ENCODE measurements around the gene ERLEC1. TPM values are rescaled to one million over a fixed set of nuclear protein-coding genes. Genes with fewer than 3 reads are reported as not detected.
"Not testable (repeated sequence)": the region's sequence is repeated elsewhere in the genome, so short reads cannot be mapped to it uniquely, and the experiment has no call there.

ERLEC1 gene
- total and polyA plus RNA-seq, 8 donors: 16.8 to 45.9 (median 33.3) TPM

DNA sequence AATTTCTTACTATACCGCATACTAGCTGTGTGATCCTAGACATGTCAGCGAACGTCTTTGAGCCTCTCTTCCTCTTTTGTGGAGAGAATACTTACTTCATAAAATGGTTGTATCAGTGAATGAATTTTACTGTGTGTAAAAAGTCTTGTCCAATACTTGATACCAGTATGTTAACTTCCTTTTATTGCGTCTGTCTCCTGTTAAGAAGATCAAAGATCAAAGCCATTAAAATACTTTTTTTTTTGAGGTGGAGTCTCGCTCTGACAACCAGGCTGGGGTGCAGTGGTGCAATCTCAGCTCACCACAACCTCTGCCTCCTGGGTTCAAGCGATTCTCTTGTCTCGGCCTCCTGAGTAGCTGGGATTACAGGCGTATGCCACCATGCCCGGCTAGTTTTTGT lies 33.2 kb downstream of the ERLEC1 start:
- intact Hi-C loops (cut with DNase I): no loop called here
- WGBS, 2 donors: 90 to 92% methylated on average over 9 of the region's 9 CpGs
- FAIRE-seq (no peak), DNase-seq (no peak), ATAC-seq (no peak)
- H3K27ac ChIP-seq: no peak overlapping the region
- H3K27me3 ChIP-seq: no peaks in the 10 kb centered on the region
- H3K4me3 ChIP-seq: no peak overlapping the region
- TF ChIP-seq, protein P1, sequence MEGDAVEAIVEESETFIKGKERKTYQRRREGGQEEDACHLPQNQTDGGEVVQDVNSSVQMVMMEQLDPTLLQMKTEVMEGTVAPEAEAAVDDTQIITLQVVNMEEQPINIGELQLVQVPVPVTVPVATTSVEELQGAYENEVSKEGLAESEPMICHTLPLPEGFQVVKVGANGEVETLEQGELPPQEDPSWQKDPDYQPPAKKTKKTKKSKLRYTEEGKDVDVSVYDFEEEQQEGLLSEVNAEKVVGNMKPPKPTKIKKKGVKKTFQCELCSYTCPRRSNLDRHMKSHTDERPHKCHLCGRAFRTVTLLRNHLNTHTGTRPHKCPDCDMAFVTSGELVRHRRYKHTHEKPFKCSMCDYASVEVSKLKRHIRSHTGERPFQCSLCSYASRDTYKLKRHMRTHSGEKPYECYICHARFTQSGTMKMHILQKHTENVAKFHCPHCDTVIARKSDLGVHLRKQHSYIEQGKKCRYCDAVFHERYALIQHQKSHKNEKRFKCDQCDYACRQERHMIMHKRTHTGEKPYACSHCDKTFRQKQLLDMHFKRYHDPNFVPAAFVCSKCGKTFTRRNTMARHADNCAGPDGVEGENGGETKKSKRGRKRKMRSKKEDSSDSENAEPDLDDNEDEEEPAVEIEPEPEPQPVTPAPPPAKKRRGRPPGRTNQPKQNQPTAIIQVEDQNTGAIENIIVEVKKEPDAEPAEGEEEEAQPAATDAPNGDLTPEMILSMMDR (IDR thresholded peaks at IDR 0.05): no peak
- H3K36me3 ChIP-seq: peaks cover 0 to 25% (median 0%) of the 10 kb centered on the region in 3 donors
- H3K9me3 ChIP-seq: no peaks in the 10 kb centered on the region
- no peaks in the 10 kb centered on the region for H3K4me1 ChIP-seq

DNA sequence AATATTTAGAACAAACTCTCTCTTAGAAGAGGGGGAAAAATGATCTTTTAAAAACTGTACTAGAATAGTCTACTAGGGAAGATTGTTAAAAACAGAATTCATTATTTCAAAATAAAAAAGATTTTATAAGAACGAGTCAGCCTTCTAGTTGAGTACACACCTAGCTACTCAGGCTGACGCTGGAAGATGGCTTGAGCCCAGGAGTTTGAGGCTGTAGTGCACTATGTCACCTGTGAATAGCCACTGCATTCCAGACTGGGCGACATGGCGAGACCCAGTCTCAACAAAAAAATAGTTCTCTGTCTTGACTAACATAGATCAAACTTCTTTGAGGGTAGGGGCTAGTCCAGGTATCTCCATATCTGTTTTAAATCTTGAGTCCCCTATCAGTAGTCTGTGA lies 33.9 kb downstream of the ERLEC1 start:
- FAIRE-seq: no peak
- Histone ChIP-seq H3K4me1 (no peaks in the 10 kb centered on the region), H3K27me3 (no peaks in the 10 kb centered on the region), H3K36me3 (peaks cover 0 to 18% (median 0%) of the 10 kb centered on the region in 3 donors), H3K27ac (no peak overlapping the region), H3K4me3 (no peak overlapping the region), H3K9me3 (no peaks in the 10 kb centered on the region)
- TF ChIP-seq, protein P1 (IDR thresholded peaks at IDR 0.05): no peak
- no peak for ATAC-seq
- 93 to 97% methylated on average over 4 of the region's 4 CpGs for WGBS, 2 donors
- DNase-seq: no peak
- intact Hi-C loops (cut with DNase I): no loop called here

- no peak for DNase-seq
- Histone ChIP-seq H3K36me3 (peaks cover 0 to 12% (median 0%) of the 10 kb centered on the region in 3 donors), H3K4me1 (no peaks in the 10 kb centered on the region), H3K27me3 (no peaks in the 10 kb centered on the region), H3K27ac (no peak overlapping the region), H3K4me3 (no peak overlapping the region), H3K9me3 (no peaks in the 10 kb centered on the region)
- TF ChIP-seq, protein P1 (IDR thresholded peaks at IDR 0.05): no peak
- no peak for ATAC-seq
- no peak for FAIRE-seq
- 86 to 91% methylated on average over 6 of the region's 6 CpGs for WGBS, 2 donors
- intact Hi-C loops (cut with DNase I): no loop called here
Observed at GRCh38 chr2:53821810-53822209, 35.0 kb downstream of the ERLEC1 start.

DNA sequence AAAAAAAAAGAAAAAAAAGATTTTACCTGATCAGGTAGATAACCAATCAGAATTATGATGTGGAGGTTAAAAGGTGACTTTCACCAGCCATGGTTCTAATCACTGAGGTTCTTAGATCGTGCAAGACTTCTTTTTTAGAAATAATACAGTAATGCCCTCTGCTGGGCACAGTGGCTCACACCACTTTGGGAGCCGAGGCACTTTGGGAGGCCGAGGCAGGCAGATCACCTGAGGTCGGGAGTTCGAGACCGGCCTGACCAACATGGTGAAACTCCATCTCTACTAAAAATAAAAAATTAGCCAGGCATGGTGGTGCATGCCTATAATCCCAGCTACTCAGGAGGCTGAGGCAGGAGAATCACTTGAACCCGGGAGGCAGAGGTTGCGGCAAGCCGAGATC lies 36.8 kb downstream of the ERLEC1 start:
- H3K4me3 ChIP-seq; ATAC-seq; H3K9me3 ChIP-seq; H3K27me3 ChIP-seq; intact Hi-C loops (cut with DNase I); H3K4me1 ChIP-seq; H3K27ac ChIP-seq; DNase-seq; FAIRE-seq: not testable (repeated sequence)
- WGBS, 2 donors: 94% methylated on average over 9 of the region's 9 CpGs
- H3K36me3 ChIP-seq: peaks cover 0 to 12% (median 0%) of the 10 kb centered on the region in 3 donors

DNA sequence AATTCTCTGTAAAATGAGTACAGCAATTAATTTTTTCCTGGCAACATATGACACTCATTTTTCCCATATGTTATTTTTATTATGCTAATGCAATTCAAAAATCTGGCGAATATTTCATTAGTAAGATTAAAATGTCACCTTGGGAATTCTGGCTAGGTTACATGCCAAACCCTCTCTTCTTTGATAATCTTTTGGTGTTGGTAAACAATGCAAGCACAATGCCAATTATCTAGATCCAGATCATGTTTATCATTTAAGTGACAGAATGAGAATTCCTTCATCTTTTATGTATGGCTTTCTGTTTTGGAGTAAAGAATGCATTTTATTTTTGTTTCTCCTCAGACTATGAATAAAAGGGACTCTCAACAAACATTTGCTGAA lies 39.2 kb downstream of the ERLEC1 start:
- TF ChIP-seq, protein P1 (IDR thresholded peaks at IDR 0.05): no peak
- H3K36me3 ChIP-seq: no peaks in the 10 kb centered on the region
- no peaks in the 10 kb centered on the region for H3K9me3 ChIP-seq
- peak overlapping the region in 2 of 4 donors; percentile 40 to 41 for H3K27ac ChIP-seq
- ATAC-seq: no peak
- intact Hi-C loops (cut with DNase I): no loop called here
- H3K4me3 ChIP-seq: no peak overlapping the region
- no peak for DNase-seq
- no peaks in the 10 kb centered on the region for H3K27me3 ChIP-seq
- peaks cover 0 to 10% (median 0%) of the 10 kb centered on the region in 3 donors for H3K4me1 ChIP-seq
- no peak for FAIRE-seq
- 25 to 33% methylated on average over 1 of the region's 1 CpG for WGBS, 2 donors

Data from pancreas (tissue), 10 donors.